Fibroblast of lung (primary cell): ENCODE measurements around the gene CIAO2A. TPM values are rescaled to one million over a fixed set of nuclear protein-coding genes. Genes with fewer than 3 reads are reported as not detected.
A peak's percentile ranks its signal among the peaks of the same experiment; 100 is the strongest.

Source experiments
- DNase-seq, 2 donors: peaks; one replicate each; pipeline versions ENCODE4 v3.0.0 to v3.0.0-alpha.2; 2010; ENCODE audit warnings: low read depth in 2 of 2
- H2AFZ ChIP-seq: 2 replicates; pipeline ENCODE4 v1.5.1; 2012; ENCODE audit warnings: low read length, control low read depth, inconsistent platforms
- H3K27ac ChIP-seq: 2 replicates; pipeline ENCODE4 v1.5.1; 2011; ENCODE audit warnings: low read length, control low read depth; ENCODE audit not compliant: insufficient read depth
- H3K27me3 ChIP-seq: 2 replicates; pipeline ENCODE4 v1.5.1; 2011; ENCODE audit warnings: mild to moderate bottlenecking, low read length; ENCODE audit not compliant: control insufficient read depth, insufficient read depth
- H3K36me3 ChIP-seq: 2 replicates; pipeline ENCODE4 v1.5.1; 2011; ENCODE audit warnings: low read length; ENCODE audit not compliant: control insufficient read depth, insufficient read depth
- H3K4me1 ChIP-seq: 2 replicates; pipeline ENCODE4 v1.5.1; 2011; ENCODE audit warnings: low read length; ENCODE audit not compliant: control insufficient read depth, insufficient read depth; ENCODE audit errors: extremely low read depth
- H3K4me2 ChIP-seq: 2 replicates; pipeline ENCODE4 v1.5.1; 2011; ENCODE audit warnings: low read length, control low read depth; ENCODE audit not compliant: insufficient read depth; ENCODE audit errors: extremely low read depth
- H3K4me3 ChIP-seq, 4 experiments: fragments of 200-600 bp in 1 of 4; sonication (generic) in 1 of 4; replicated peaks in 1 of 4; 2 replicates each; pipeline ENCODE4 v1.5.1; 2011 to 2016; ENCODE audit warnings: low read length in 4 of 4, low read depth in 3 of 4, mild to moderate bottlenecking in 3 of 4, control low read depth in 2 of 4, inconsistent platforms in 1 of 4, mixed read lengths in 1 of 4; ENCODE audit not compliant: insufficient read depth in 1 of 4; ENCODE audit errors: control extremely low read depth in 1 of 4
- H3K79me2 ChIP-seq: 2 replicates; pipeline ENCODE4 v1.5.1; 2012; ENCODE audit warnings: mild to moderate bottlenecking, low read length, inconsistent platforms; ENCODE audit not compliant: control insufficient read depth, insufficient read depth
- H3K9ac ChIP-seq: 2 replicates; pipeline ENCODE4 v1.5.1; 2011; ENCODE audit warnings: mild to moderate bottlenecking, low read length, control low read depth; ENCODE audit not compliant: insufficient read depth
- H3K9me3 ChIP-seq: 2 replicates; pipeline ENCODE4 v1.5.1; 2012; ENCODE audit warnings: low read depth, low read length; ENCODE audit not compliant: control insufficient read depth, insufficient read depth
- H4K20me1 ChIP-seq: 2 replicates; pipeline ENCODE4 v1.5.1; 2011; ENCODE audit warnings: low read length; ENCODE audit not compliant: control insufficient read depth, insufficient read depth; ENCODE audit errors: extremely low read depth
- CTCF ChIP-seq, 2 donors: IDR thresholded peaks in 1 of 2; conservative IDR thresholded peaks in 1 of 2; 1 replicate in 1 of 2; 2 replicates in 1 of 2; pipeline ENCODE4 v1.5.1; 2011 to 2012; ENCODE audit warnings: low read length in 2 of 2, control low read depth in 1 of 2, inconsistent platforms in 1 of 2, low read depth in 1 of 2, mild to moderate bottlenecking in 1 of 2
- EZH2 ChIP-seq: IDR thresholded peaks from 2 replicates; pipeline ENCODE4 v1.5.1; 2012; ENCODE audit warnings: low read length, control low read depth, mild to moderate bottlenecking; ENCODE audit errors: missing control alignments
- polyA plus RNA-seq, 2 donors: library from polyadenylated mRNA; depleted of rRNA in 1 of 2; stranded (reverse) in 1 of 2; unstranded in 1 of 2; fragments of >200 nt; gene quantifications; 2 replicates each; pipeline ENCODE4 v1.2.1, GENCODE V29; 2011 to 2012; ENCODE audit warnings: missing spikeins in 1 of 2
- total RNA-seq: library from RNA; depleted of rRNA; stranded (reverse); fragments of >200 nt; gene quantifications from 2 replicates; pipeline ENCODE4 v1.2.1, GENCODE V29; 2014

Gene CIAO2A
- total and polyA plus RNA-seq, 2 donors (not counting 1 experiment from before 2014, with no cell fraction given), result 48.7 to 59.1 TPM

- H3K9me3 ChIP-seq, result no peaks in the 10 kb centered on the region
- peaks cover 4% of the 10 kb centered on the region for H3K4me1 ChIP-seq
- H3K4me3 ChIP-seq, result peak overlapping the region in 1 of 4 experiments; percentile 26
- H3K27me3 ChIP-seq, result no peaks in the 10 kb centered on the region
- no peak overlapping the region for H2AFZ ChIP-seq
- TF ChIP-seq EZH2 (no peak), CTCF (conservative IDR thresholded peaks at IDR 0.05 in 1 of 2, IDR thresholded peaks at IDR 0.05 in 1 of 2; ENCODE audit: low read depth in 1 of 2, low read length in 2 of 2) (no peak)
- H3K36me3 ChIP-seq, result no peaks in the 10 kb centered on the region
- H3K27ac ChIP-seq, result peak overlapping the region; percentile 18
- no peak overlapping the region for H3K9ac ChIP-seq
- H4K20me1 ChIP-seq, result peaks cover 2% of the 10 kb centered on the region
- H3K79me2 ChIP-seq, result peaks cover 59% of the 10 kb centered on the region
- no peak overlapping the region for H3K4me2 ChIP-seq
- DNase-seq, result peak; percentile 25 to 81
Measured at GRCh38 chr15:64105113-64105704, 11.6 kb upstream of the CIAO2A start.

DNA sequence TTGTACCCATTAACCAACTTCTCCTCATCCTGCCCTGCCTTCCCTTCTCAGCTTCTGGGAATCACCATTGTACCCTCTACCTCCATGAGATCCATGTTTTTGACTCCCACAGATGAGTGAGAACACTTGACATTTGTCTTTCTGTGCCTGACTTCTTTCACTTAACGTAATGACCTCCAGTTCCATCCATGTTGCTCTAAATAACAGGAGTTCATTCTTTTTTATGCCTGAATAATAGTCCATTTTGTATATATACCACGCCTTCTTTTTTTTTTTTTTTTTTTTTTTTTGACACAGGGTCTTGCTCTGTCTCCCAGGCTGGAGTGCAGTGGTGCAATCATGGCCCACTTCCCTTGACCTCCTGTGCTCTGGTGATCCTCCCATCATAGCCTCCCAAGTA, 8.9 kb upstream of the CIAO2A start:
- Histone ChIP-seq H3K27me3 (no peaks in the 10 kb centered on the region), H4K20me1 (peaks cover 2% of the 10 kb centered on the region), H3K4me3 (no peak overlapping the region), H2AFZ (no peak overlapping the region), H3K4me2 (no peak overlapping the region), H3K36me3 (no peaks in the 10 kb centered on the region), H3K4me1 (peaks cover 7% of the 10 kb centered on the region), H3K27ac (no peak overlapping the region), H3K79me2 (peaks cover 75% of the 10 kb centered on the region), H3K9me3 (no peaks in the 10 kb centered on the region), H3K9ac (no peak overlapping the region)
- DNase-seq, result no peak
- TF ChIP-seq EZH2, result no peak
- TF ChIP-seq CTCF (conservative IDR thresholded peaks at IDR 0.05 in 1 of 2, IDR thresholded peaks at IDR 0.05 in 1 of 2; ENCODE audit: low read depth in 1 of 2, low read length in 2 of 2), result no peak

DNA sequence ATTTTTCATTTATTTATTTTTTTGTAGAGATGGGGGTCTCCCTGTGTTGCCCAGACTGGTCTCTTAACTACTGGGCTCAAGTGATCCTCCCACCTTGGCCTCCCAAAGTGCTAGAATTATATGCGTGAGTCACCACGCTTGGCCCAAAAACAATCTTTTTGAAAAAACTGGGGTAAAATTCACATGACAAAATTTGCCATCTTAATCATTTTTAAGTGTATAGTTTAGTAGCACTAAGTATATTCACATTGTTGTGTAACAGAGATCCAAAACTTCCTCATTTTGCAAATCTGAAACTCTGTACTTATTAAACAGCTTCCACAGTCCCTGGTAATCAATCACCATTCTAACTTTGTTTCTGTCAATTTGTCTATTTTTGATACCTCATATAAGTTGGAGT, 7.3 kb upstream of the CIAO2A start:
- no peak for TF ChIP-seq EZH2
- TF ChIP-seq CTCF (conservative IDR thresholded peaks at IDR 0.05 in 1 of 2, IDR thresholded peaks at IDR 0.05 in 1 of 2; ENCODE audit: low read depth in 1 of 2, low read length in 2 of 2), result no peak
- Histone ChIP-seq H3K9ac (no peak overlapping the region), H3K27me3 (no peaks in the 10 kb centered on the region), H3K36me3 (no peaks in the 10 kb centered on the region), H3K79me2 (peaks cover 78% of the 10 kb centered on the region), H3K4me2 (no peak overlapping the region), H3K4me1 (peaks cover 7% of the 10 kb centered on the region), H2AFZ (no peak overlapping the region), H3K27ac (no peak overlapping the region), H4K20me1 (no peaks in the 10 kb centered on the region), H3K9me3 (no peaks in the 10 kb centered on the region), H3K4me3 (no peak overlapping the region)
- DNase-seq, result no peak
